ENCODE data around the gene CCDC191.

DNA sequence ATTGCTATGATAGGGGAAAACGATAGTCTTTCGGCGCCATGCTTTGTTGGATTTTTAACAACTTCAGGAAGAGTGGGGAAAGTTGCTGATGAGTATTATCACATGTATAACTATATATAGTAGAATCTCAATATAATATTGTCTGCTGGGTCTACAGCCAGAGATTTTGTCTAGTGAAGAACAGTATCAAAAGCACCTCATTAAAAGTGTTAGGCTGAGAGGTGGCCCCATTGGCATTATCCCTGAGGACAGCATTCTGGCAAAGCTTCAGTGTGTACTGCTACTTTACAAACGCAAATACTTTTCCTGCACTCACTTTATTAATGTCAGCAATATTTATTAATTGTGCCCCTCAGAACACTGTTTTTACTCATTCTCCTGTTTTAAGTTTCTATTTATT is 12.0 kb upstream of the CCDC191 start:
- TF ChIP-seq, protein P1, sequence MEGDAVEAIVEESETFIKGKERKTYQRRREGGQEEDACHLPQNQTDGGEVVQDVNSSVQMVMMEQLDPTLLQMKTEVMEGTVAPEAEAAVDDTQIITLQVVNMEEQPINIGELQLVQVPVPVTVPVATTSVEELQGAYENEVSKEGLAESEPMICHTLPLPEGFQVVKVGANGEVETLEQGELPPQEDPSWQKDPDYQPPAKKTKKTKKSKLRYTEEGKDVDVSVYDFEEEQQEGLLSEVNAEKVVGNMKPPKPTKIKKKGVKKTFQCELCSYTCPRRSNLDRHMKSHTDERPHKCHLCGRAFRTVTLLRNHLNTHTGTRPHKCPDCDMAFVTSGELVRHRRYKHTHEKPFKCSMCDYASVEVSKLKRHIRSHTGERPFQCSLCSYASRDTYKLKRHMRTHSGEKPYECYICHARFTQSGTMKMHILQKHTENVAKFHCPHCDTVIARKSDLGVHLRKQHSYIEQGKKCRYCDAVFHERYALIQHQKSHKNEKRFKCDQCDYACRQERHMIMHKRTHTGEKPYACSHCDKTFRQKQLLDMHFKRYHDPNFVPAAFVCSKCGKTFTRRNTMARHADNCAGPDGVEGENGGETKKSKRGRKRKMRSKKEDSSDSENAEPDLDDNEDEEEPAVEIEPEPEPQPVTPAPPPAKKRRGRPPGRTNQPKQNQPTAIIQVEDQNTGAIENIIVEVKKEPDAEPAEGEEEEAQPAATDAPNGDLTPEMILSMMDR (IDR thresholded peaks at IDR 0.05) = no peak
- TF ChIP-seq ZFX (IDR thresholded peaks at IDR 0.05; ENCODE audit: borderline replicate concordance) = no peak

Measured in 22Rv1 (cell line).